ENCODE measurements around the gene PFDN6. TPM values are rescaled to one million over a fixed set of nuclear protein-coding genes. Genes with fewer than 3 reads are reported as not detected.

The PFDN6 gene
- polyA plus RNA-seq, 3 donors = 26.0 to 36.2 (median 28.4) TPM

DNA sequence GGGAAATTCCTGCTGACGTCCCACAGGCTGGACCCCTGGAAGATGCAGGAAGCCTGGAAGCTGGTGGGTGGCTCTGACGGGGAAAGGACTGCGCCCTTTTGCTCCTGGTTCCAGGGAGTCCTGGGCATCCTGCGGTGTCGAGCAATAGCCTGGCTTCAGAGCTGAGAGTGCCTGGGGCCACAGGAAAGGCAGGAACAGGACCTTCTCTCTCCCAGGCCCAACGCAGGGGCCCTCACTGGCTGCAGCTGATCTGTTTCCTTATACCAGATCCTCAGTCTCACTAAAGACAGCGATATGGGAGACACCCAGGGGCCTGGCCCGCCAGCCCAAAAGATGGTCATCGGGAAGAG is 11.0 kb upstream of the PFDN6 start:
- Histone ChIP-seq H3K9me3 (replicated peaks in 1 of 2; ENCODE audit: control insufficient read depth in 1 of 2, insufficient read depth in 1 of 2, low read length in 2 of 2) (no peaks in the 10 kb centered on the region), H4K20me1 (ENCODE audit: insufficient read depth, low read length) (peaks cover 59% of the 10 kb centered on the region), H3K4me1 (ENCODE audit: control insufficient read depth in 1 of 2, insufficient read depth in 2 of 2, low read length in 2 of 2) (peaks cover 56 to 65% of the 10 kb centered on the region in 2 donors), H3K4me3 (replicated peaks in 1 of 3; ENCODE audit: low read depth in 2 of 3, low read length in 3 of 3) (peak overlapping the region in 1 of 3 experiments; percentile 90), H3K27ac (ENCODE audit: low read depth in 1 of 2, low read length in 2 of 2) (peak overlapping the region; percentile 78 to 80), H3K9ac (ENCODE audit: insufficient read depth, low read length, poor library complexity, severe bottlenecking) (peak overlapping the region; percentile 78), H2AFZ (ENCODE audit: insufficient read depth, low read depth, low read length, poor library complexity, severe bottlenecking) (no peak overlapping the region), H3K27me3 (ENCODE audit: control insufficient read depth in 2 of 2, insufficient read depth in 2 of 2, low read length in 2 of 2) (no peaks in the 10 kb centered on the region), H3K79me2 (ENCODE audit: insufficient read depth, low read length) (peaks cover 70% of the 10 kb centered on the region), H3K36me3 (replicated peaks in 1 of 2; ENCODE audit: control insufficient read depth in 1 of 2, insufficient read depth in 2 of 2, low read length in 2 of 2) (peaks cover 45 to 80% of the 10 kb centered on the region in 2 donors), H3K4me2 (replicated peaks; ENCODE audit: extremely low read depth, low read length, poor library complexity, severe bottlenecking) (peak overlapping the region; percentile 99)
- Mint-ChIP-seq H3K27me3 (ENCODE audit: low read depth in 3 of 3) (no peaks in the 10 kb centered on the region), H3K4me3 (peak overlapping the region; percentile 7 to 94), H3K9me3 (no peaks in the 10 kb centered on the region), H3K27ac (peak overlapping the region in 2 of 7 donors; percentile 26 to 64), H3K36me3 (peaks cover 42 to 75% of the 10 kb centered on the region in 2 donors), H3K4me1 (peaks cover 61% of the 10 kb centered on the region)
- DNase-seq = no peak
- TF ChIP-seq, protein P1, sequence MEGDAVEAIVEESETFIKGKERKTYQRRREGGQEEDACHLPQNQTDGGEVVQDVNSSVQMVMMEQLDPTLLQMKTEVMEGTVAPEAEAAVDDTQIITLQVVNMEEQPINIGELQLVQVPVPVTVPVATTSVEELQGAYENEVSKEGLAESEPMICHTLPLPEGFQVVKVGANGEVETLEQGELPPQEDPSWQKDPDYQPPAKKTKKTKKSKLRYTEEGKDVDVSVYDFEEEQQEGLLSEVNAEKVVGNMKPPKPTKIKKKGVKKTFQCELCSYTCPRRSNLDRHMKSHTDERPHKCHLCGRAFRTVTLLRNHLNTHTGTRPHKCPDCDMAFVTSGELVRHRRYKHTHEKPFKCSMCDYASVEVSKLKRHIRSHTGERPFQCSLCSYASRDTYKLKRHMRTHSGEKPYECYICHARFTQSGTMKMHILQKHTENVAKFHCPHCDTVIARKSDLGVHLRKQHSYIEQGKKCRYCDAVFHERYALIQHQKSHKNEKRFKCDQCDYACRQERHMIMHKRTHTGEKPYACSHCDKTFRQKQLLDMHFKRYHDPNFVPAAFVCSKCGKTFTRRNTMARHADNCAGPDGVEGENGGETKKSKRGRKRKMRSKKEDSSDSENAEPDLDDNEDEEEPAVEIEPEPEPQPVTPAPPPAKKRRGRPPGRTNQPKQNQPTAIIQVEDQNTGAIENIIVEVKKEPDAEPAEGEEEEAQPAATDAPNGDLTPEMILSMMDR (IDR thresholded peaks at IDR 0.05) = no peak
- intact Hi-C loops (cut with micrococcal nuclease) = no loop called here
- WGBS (ENCODE audit: insufficient coverage) = 88% methylated on average over 8 of the region's 9 CpGs

- H3K27ac Mint-ChIP-seq = peak overlapping the region in 5 of 7 donors; percentile 26 to 83 (median 52)
- intact Hi-C loops (cut with micrococcal nuclease) = no loop called here
- no peak overlapping the region for H3K4me3 Mint-ChIP-seq
- Histone ChIP-seq H3K9me3 (replicated peaks in 1 of 2; ENCODE audit: control insufficient read depth in 1 of 2, insufficient read depth in 1 of 2, low read length in 2 of 2) (no peaks in the 10 kb centered on the region), H3K27me3 (ENCODE audit: control insufficient read depth in 2 of 2, insufficient read depth in 2 of 2, low read length in 2 of 2) (no peaks in the 10 kb centered on the region), H4K20me1 (ENCODE audit: insufficient read depth, low read length) (peaks cover 58% of the 10 kb centered on the region), H3K4me1 (ENCODE audit: control insufficient read depth in 1 of 2, insufficient read depth in 2 of 2, low read length in 2 of 2) (peaks cover 52 to 60% of the 10 kb centered on the region in 2 donors), H3K79me2 (ENCODE audit: insufficient read depth, low read length) (peaks cover 66% of the 10 kb centered on the region), H2AFZ (ENCODE audit: insufficient read depth, low read depth, low read length, poor library complexity, severe bottlenecking) (no peak overlapping the region), H3K27ac (ENCODE audit: low read depth in 1 of 2, low read length in 2 of 2) (peak overlapping the region; percentile 48 to 78), H3K4me2 (replicated peaks; ENCODE audit: extremely low read depth, low read length, poor library complexity, severe bottlenecking) (peak overlapping the region; percentile 99), H3K36me3 (replicated peaks in 1 of 2; ENCODE audit: control insufficient read depth in 1 of 2, insufficient read depth in 2 of 2, low read length in 2 of 2) (peaks cover 47 to 80% of the 10 kb centered on the region in 2 donors), H3K4me3 (replicated peaks in 1 of 3; ENCODE audit: low read depth in 2 of 3, low read length in 3 of 3) (peak overlapping the region in 1 of 3 experiments; percentile 90), H3K9ac (ENCODE audit: insufficient read depth, low read length, poor library complexity, severe bottlenecking) (peak overlapping the region; percentile 25)
- H3K4me1 Mint-ChIP-seq = peaks cover 57% of the 10 kb centered on the region
- WGBS (ENCODE audit: insufficient coverage) = no CpG with 5 or more reads among the region's 3 CpGs
- no peaks in the 10 kb centered on the region for H3K27me3 Mint-ChIP-seq (ENCODE audit: low read depth in 3 of 3)
- H3K36me3 Mint-ChIP-seq = peaks cover 39 to 73% of the 10 kb centered on the region in 2 donors
- no peaks in the 10 kb centered on the region for H3K9me3 Mint-ChIP-seq
- peak in 1 of 3 donors; percentile 3 for DNase-seq
- TF ChIP-seq, protein P1 (IDR thresholded peaks at IDR 0.05) = no peak
These were observed 10.6 kb upstream of the PFDN6 start for GRCh38 chr6:33278810-33279209.
